Stimulated activated CD4-positive, alpha-beta T cell treated with anti-CD3 and anti-CD28 coated beads, Interleukin-1b, Interleukin-23, amount 100 ng/mL, for 4 hours (primary cell): ENCODE results near the gene PCSK1.
"Not testable (repeated sequence)": the region's sequence is repeated elsewhere in the genome, so short reads cannot be mapped to it uniquely, and the experiment has no call there.

Experiments
- DNase-seq, 2 donors: peaks; one replicate each; pipeline ENCODE4 v3.0.0-alpha.2; 2020; ENCODE audit warnings: low read depth in 2 of 2

PCSK1 gene

DNA sequence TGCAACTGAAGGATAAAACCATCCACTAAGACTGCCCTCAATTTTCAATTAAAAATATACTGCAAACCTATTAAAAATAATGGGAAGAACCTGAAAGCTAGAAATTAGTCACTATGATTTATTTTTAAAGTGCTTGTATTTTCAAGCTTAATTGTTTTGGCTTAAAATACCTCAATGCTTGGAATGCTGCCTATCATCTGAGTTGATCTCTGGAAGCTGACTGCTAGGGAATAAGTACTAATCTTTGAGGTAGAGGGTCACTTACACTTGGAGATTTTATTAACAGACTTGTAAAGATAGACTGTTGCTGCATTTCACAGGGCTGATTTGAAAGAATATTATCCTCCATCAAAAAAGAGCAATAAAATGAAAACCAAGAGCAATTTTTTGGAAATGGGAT is 6.2 kb downstream of the PCSK1 start:
- no peak for DNase-seq

DNA sequence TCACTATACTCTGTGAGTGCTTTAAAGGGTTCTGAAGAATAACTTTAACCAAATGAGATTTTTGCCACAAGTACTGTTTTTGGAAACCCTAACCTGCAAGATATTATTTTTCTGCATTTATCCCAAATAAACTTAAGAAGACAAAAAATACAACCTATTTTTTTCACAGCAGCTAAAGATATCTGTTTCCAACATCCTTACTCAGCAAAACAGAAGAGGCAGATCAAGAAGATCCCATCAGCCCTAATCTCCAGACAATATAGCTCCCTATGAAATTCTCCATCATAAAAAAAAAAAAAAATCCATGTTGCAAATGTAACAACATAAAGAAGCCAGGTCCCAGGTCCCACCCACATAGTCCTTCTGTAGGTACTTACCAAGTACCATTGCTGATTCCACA is 7.6 kb downstream of the PCSK1 start:
- DNase-seq, result no peak

DNA sequence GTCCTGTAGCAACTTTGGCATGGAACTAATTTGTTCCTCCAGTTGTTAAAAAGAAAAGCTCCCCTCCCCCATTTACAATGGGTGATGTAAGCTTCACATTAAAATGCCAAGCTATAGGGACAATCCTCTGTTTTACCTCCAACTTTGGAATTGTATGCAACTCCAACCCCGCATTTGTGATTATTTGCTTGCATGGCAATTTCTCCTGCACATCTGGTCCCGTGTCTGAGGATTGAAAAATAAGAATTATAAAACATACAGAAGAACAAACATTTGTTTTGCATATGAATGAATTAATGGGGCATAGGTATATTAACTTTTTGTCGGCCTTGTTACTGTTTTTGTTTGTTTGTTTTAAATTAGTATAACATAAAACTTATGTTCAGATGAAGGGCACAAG is 17.2 kb downstream of the PCSK1 start:
- no peak for DNase-seq

DNA sequence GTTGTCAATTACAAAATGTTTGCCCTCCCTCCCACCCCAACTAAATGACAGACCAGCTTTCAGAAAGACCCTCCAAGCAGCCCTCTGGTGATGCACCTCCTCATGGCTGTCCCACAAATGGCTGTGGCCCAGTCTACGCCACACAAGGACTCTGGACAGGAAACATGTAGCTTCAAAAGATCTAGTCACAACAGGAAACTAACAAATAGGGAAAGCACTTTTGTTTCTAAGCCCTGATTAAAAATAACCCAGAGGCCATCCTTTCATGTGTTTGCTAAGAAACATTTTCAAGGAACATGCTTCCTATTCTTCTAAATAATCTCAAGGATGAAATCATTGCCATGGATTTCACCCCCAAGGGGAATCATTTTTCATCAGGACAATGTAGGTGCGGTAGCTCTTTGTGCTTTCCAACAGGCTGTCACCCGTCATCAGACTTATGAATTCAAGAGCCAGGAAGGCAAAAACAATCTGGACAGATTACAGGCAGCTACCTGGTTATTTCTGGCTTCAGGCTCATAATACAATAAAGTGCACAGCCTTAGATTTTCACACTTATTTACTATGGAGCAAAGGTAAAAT is 20.1 kb downstream of the PCSK1 start:
- no peak for DNase-seq

DNA sequence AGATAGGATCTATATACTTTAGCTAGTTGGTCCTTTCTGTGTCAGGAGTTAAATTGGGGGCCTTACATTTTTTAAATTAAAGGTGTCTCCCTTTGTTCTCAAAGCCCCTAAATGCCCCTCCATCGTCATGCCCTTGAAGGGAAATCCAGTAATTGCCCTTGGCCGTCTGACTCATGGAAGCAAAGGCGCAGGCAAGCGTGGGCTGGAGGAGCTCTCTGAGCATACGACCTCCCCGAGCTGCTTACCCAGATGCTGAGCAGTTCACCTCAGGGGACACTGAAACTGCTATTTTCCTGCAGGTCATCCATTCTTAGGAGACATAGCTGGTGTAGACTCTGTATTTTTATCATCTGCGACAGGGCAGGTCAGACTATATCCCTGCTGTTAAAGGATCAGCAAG is 23.0 kb downstream of the PCSK1 start:
- no peak for DNase-seq

DNA sequence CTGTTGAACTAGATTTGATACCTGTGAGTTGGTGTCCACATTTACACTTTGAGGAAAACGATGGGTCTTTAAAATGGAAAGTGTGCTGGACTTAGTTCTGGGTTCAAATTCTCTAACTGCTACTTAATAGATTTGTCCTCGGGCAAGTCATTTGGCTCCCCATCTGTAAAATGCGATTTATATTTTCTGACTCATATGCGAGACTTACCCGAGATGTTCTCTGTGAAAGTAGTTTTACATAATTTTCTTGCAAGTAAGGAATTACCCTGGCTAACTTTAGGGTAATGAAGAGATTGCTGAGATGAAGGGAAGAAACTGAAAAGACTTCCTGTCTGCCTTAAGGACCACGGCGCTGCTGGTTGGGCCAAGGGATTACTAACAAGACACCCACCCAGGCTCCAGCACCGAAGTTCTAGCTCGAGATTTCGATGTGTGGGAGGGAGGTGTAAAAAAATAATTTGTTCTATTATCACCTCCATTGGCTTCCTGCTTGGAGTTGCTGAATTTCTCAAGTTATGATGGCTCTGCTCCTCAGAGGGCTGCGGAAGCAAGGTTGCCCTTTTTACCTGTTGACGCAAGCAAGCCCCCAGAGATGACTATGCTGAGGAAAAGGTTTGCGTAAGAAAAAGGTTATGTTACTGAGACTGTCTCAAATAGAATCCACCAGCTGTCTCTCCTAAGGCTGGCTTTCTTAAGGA is 24.1 kb downstream of the PCSK1 start:
- no peak for DNase-seq

DNA sequence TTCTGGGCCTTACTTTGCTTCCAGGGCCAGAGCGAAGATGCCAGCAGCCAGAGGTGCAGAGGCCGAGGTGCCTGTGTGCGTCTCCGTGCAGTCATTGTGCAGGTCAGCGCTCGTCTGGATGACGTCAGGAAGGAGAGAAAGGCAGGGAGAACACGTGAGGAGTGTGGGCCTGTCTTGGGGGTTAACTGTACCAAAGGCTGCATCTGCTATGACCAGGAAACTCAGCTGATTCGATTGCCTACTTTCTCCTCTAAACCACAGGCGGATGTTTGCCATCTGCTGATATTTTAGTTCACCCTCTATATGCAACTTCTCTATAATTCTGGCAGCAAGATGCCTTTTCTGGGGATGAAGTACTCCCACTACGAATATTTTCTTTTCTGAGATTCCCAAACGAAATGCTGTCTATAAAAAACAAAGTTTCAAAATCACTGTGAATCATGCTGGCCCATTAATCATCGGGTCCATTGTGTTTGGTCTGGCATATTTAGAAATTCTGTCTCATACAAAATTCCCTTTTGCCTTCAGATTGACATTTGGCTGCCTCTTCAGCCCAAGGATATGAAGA is 24.8 kb downstream of the PCSK1 start:
- no peak for DNase-seq

DNA sequence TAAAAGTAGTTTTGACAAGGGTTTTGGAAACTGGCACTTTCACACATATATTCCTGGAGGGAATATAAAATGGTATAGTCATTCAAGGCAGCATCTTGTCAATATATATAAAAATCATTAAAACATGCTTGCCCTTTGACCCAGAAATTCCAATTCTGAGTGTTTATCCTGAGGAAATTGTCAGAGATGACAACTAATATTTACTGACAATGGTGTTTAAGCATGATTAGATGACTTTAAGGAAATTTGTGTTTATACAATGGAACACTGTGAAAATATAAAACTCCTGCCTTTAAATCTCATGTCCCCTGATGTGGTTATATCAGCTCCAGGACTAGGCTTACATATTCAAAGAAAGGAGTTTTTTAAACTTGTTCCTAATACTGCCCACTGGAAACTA is 25.6 kb downstream of the PCSK1 start:
- DNase-seq, result no peak

DNA sequence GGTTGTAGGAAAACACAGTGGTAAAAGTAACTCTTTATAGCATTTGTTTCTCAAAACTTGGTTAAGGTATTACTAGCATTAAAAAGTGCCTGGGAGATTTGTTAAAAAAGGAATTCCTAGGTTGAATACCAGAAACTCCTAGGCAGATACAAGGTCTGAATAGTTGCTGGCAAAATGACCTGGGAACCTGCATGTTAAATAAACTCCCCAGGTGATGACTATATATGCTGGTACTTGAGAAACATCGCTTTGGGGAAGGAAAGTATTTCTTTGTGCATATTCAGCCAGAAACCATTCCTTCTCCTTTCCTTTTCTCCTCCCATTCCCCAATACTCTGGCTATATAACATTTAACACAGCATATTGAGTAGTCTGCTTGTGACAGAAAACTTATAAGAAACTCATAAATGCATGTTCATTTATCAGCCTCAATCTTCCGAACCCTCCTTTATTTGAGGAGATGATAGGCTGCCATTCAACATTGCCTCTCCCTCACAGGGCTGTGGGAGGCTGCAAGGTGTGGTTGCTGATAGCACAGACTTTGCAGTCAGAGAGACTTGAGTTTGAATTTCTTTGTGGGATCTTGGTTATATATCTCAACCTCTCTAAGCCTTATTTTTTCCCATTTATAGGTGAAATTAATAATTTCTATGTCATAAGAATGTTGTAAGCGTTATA is 28.7 kb downstream of the PCSK1 start:
- no peak for DNase-seq

DNA sequence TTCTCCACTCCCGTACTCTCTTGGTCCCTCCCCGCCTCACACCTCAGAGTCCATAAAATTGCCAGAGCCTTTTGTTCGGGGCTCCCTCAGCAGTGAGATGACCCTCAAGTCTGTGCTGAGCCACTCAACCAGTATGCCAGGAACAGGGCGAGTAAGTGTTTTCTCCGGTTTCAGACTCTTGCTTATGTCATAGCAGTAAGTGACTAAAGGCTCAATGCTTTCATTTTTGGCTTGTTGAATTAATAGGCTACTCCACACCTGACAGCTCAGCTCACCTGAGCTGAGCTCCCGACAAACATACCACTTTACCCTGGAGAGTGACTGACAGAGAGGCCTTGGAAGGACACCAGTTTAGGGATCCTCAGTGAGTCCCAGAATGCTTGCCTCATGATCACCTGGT is 30.5 kb downstream of the PCSK1 start:
- DNase-seq, result no peak

DNA sequence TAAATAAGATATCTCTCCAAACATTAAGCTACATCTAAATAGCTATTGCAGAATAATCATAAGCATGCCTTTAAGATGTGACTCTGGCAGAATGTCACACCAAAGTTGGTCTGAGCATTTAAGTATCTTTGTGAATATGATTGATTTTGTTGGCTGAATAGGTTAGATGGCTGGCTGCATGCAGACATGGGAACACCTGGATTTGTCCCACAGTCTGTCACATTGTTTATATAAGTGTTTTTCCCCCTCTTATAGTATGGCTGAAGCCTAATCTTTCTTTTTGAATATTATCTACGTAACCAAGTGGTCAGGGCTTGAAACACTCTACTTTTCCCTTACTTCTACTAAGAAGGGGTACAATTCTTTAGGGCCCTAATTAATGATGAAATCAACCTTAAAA is 36.2 kb downstream of the PCSK1 start:
- DNase-seq, result no peak

DNA sequence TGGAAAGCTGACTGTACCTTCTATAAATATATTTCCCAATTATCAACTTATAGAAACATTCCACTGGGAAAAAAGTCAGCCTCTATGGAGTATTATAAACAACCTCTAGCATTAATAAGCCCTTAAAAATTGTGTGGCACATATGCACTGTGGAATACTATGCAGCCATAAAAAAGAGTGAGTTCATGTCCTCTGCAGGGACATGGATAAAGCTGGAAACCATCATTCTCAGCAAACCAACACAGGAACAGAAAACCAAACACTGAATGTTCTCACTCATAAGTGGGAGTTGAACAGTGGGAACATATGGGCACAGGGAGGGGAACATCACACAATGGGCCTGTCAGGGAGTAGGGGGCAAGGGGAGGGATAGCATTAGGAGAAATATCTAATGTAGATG is 37.8 kb downstream of the PCSK1 start:
- not testable (repeated sequence) for DNase-seq

DNA sequence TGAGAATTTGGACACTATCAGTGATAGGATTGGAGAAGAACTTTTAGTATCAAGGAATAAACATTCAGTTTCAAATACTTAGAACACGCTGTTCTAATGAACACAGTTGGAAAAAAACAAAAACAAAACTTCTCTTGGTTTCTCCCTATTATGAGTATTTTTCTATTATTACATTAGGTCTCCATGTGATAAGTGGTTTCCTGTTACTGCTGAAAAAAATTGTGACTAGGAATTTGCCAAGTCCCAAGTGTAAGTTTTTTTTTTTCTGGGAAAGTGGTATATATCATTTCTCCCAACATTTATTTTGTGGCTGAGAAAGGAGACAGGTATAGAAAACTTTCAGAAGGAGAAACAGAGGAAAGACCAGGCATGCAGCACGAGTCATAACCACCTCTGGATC is 41.1 kb downstream of the PCSK1 start:
- no peak for DNase-seq

DNA sequence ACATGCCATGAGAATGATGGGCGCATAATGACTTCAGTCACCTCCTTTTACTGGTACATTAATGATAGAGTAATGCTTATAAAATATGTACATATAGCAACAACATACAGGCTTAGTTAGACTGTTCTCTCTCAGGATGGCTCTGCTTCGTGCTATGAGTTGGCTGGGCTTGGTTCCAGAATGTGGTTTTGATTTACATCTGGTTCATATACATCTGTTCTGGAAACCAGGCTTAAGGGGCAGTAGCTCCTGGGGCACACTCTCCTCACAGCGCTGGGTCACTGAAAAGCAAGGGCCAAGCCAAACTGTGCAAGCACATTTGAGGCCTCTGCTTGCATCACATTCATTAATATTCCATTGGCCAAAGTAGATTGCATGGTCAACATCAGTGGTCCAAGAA is 44.9 kb downstream of the PCSK1 start:
- DNase-seq, result no peak

DNA sequence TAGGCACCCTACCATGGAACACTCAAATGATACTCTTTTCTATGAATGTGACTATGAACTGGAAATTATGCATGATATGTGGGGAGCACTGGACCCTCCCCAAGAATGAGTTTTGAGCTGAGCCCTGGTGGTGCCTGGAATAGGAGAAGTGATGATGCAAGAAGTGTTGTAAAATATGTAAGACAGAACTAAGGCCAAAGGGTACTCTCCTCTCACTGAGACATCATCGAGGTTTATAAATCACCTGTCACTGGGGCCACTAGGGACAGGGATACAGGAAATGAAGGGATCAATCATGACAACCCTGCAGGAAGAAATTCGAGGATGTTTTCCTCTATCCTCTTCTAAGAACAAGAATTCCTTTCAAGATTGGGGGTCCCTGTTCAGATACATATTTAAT is 45.4 kb downstream of the PCSK1 start:
- DNase-seq, result no peak

DNA sequence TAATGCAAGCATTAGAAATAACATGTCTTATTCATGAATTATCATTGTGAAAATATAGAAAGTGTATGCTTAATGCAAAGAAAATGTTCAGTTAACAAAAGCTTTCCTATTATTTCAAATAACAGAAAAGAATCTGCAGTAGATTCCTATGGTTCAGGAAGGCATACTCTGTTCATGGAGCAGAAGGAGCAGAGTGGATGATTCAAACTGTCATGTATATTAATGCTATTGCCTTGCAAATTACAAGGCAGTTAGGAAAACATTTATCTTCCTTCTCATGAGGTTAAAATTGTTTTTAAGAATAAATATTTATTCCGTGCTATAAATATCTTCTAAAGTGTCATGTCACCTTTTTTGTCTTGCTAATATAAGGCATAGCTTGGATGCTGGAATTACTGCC is 47.5 kb downstream of the PCSK1 start:
- no peak for DNase-seq

DNA sequence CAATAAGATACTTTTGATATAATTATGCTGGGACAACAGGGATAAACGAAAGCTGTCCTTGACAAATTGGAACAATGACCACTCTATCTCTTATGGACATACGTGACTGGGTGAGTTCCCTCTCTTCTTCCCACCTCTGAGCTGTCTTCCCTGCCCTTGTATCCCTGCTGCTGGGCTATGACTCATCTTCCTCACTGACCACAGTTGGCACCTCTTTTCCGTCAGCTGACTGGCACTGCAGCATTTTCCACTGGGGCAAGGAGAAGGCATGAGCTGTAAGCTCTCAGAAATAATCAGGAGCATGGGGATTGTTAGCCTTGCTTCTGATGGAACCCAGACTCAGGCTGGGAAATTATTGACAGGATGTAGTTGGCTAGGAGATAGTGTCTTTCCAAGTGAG is 48.7 kb downstream of the PCSK1 start:
- no peak for DNase-seq

DNA sequence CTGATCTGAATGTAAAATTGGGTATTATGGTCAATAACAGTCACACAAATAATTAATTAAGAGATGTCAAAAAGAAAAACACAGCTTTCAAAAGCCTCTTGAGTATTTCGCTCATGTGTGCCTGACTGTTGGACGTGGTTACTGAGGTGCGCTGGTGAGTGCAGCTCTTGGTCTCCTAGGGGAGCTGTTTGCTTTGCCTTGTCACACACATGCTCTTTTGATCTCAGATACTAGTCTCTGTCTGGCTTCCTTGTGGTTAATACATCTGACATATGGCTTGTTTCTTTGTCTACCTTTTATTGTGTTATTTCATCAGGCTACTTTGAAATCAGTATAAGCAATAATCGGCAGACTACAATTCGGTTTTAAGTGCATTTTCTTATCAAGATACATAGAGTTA is 51.5 kb downstream of the PCSK1 start:
- DNase-seq, result no peak

DNA sequence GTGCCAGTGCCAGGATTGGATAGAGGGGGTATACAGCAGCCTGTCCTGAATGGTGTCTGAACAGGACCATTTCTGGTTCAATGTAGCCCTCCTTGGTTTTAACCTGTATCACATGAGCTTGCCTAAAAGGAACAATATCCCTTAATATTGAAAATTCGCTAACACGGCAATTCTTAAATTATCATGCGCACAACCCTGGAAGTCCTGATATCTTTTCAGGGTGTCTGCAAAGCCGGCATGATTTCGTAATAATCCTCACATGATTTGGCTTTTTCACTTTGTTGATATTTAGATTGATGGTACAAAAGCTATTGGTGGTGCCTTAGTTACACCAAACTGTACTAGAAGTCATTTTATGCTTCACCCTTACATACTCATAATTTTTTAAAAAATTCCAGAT is 53.2 kb downstream of the PCSK1 start:
- DNase-seq, result no peak

DNA sequence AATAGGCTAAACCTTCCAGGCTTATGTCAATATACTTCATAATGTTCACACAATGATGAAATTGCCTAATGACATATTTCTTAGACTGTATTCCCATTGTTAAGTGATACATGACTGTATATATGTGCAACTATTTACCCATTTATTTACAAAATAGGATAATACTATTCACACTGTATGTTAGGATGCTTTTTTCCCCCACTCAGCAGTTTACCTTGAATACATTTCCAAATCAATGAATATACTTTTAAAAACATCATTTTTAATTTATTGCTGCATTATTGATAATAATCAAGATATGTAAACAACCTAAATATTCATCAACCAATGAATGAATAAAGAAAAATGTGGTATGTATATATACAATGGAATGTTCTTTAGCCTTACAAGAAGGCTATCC is 55.5 kb downstream of the PCSK1 start:
- no peak for DNase-seq

DNA sequence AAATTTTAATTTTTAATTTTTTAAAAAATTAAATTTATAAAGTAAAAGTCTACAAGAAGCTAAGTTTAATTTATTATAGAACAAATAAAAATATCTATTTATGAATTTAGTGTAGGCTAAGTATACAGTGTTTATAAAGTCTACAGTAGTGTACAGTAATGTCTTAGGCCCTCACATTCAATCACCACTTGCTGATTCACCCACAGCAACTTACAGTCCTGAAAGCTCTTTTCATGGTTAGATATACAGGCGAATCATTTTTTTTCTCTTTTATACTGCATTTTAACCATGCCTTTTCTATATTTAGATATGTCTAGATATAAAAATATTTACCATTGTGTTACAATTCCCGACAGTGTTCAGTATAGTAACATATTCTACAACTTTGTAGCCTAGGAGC is 55.9 kb downstream of the PCSK1 start:
- no peak for DNase-seq

DNA sequence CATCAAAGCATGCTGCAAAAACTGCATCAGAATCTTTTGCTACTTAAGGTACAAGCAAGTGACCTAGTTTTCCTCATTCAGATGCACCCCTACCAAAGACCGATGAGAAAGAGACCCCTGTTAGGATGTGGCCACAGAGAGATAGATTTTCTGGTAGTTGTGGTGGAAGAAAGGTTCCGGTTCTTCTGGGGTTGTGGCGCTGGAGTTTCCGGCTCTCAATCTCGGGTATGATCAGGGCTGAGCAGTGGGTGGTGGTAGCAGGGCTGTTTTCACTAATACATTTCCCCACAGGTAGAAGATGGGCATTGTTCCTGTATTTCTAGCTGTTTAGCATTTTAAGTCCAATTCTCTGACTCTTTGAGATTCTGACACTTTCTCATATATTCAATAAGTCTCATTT is 58.4 kb downstream of the PCSK1 start:
- no peak for DNase-seq

DNA sequence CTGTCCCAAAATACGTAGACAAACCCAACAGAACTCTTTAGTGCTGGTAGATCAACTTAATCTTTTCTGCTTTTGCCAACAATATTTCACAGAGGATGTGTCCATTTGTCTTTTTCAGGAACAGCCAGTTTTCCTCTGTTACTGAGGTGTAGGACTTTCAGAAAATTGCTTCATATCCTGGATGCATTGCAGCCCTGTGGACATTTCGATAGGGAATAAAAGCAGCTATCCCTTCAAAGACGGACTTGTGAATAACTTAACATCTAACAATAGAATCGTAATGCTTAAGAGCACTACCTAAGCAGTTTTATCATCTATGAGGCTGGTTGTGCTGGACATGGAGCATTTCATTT is 59.7 kb downstream of the PCSK1 start:
- no peak for DNase-seq
